Loucy (cell line): ENCODE measurements around the gene PCNP.

Source experiments
- EZH2phosphoT487 ChIP-seq: fragments of 200-600 bp; IDR thresholded peaks from 2 replicates; pipeline ENCODE4 v1.6.1; 2018; ENCODE audit warnings: antibody characterized with exemption, mild to moderate bottlenecking, moderate library complexity, borderline replicate concordance
- TF ChIP-seq, protein P1 (sequence below): fragments of 200-600 bp; sonication (generic); conservative IDR thresholded peaks from 2 replicates; pipeline ENCODE4 v1.5.1; 2014; ENCODE audit warnings: mild to moderate bottlenecking, antibody characterized with exemption, low read length

GRCh38 chr3:101634591-101635196 lies 60.7 kb downstream of the PCNP start:
- TF ChIP-seq EZH2phosphoT487: no peak
- TF ChIP-seq, protein P1, sequence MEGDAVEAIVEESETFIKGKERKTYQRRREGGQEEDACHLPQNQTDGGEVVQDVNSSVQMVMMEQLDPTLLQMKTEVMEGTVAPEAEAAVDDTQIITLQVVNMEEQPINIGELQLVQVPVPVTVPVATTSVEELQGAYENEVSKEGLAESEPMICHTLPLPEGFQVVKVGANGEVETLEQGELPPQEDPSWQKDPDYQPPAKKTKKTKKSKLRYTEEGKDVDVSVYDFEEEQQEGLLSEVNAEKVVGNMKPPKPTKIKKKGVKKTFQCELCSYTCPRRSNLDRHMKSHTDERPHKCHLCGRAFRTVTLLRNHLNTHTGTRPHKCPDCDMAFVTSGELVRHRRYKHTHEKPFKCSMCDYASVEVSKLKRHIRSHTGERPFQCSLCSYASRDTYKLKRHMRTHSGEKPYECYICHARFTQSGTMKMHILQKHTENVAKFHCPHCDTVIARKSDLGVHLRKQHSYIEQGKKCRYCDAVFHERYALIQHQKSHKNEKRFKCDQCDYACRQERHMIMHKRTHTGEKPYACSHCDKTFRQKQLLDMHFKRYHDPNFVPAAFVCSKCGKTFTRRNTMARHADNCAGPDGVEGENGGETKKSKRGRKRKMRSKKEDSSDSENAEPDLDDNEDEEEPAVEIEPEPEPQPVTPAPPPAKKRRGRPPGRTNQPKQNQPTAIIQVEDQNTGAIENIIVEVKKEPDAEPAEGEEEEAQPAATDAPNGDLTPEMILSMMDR: no peak
